HepG2 (cell line): ENCODE results near the gene TCFL5. TPM values are rescaled to one million over a fixed set of nuclear protein-coding genes. Genes with fewer than 3 reads are reported as not detected.
A peak's percentile ranks its signal among the peaks of the same experiment; 100 is the strongest.

ENCODE experiments used
- ATAC-seq: fragments of 200-7000 bp; cut with Tn5 transposase; 3 replicates; pipeline ENCODE4 v1.9.1; 2020; ENCODE audit warnings: mild to moderate bottlenecking, moderate library complexity
- BruUV-seq: library from RNA; stranded (reverse); fragments of 400-500 nt; replicated peaks from 2 replicates; lab custom pipeline; 2021; lab: Mats Ljungman, UMichigan
- CTCF ChIA-PET: fragments of 300-600 bp; formaldehyde crosslinking; extraction: SDS; loops from one replicate; lab custom pipeline; 2021; ENCODE audit warnings: low total read pairs, inconsistent platforms, low intra/inter-chr PET ratio; lab: Yijun Ruan, JAX
- POLR2A ChIA-PET: fragments of 350-600 bp; sonication (Branson Sonifier 250); formaldehyde crosslinking; loops from one replicate; lab custom pipeline; 2020; ENCODE audit warnings: antibody characterized with exemption, inconsistent platforms; lab: Yijun Ruan, JAX
- DNase-seq: peaks from one replicate; pipeline ENCODE4 v3.0.0-alpha.2; 2015; ENCODE audit warnings: low spot score
- FAIRE-seq: peaks from 3 replicates; lab custom pipeline; 2011; peaks lifted over from hg19 to GRCh38; lab: Jason Lieb, UNC
- H2AFZ ChIP-seq: one replicate; pipeline ENCODE4 v1.6.1; 2011; ENCODE audit warnings: low read length, inconsistent platforms
- H3K27ac ChIP-seq: fragments of 300-600 bp; 3 replicates; pipeline ENCODE4 v1.8.0; 2011; ENCODE audit warnings: mixed run types, mild to moderate bottlenecking, mixed read lengths, low read length, inconsistent platforms; ENCODE audit not compliant: insufficient read depth; ENCODE audit errors: extremely low read length
- H3K27me3 ChIP-seq, 2 experiments: fragments of 200-600 bp in 1 of 2; 2 replicates in 1 of 2; 3 replicates in 1 of 2; pipeline versions ENCODE4 v1.6.0 to v1.8.0; 2011; ENCODE audit warnings: low read length in 2 of 2, mild to moderate bottlenecking in 2 of 2, moderate library complexity in 2 of 2, inconsistent platforms in 1 of 2; ENCODE audit not compliant: insufficient read depth in 2 of 2, control insufficient read depth in 1 of 2
- H3K36me3 ChIP-seq, 2 experiments: fragments of 200-600 bp in 1 of 2; replicated peaks in 1 of 2; 2 replicates in 1 of 2; 3 replicates in 1 of 2; pipeline versions ENCODE4 v1.5.1 to v1.8.0; 2011; ENCODE audit warnings: low read length in 2 of 2, inconsistent platforms in 1 of 2; ENCODE audit not compliant: insufficient read depth in 2 of 2, control insufficient read depth in 1 of 2
- H3K4me1 ChIP-seq: 2 replicates; pipeline ENCODE4 v1.5.1; 2012; ENCODE audit warnings: low read length, inconsistent platforms; ENCODE audit not compliant: insufficient read depth
- H3K4me2 ChIP-seq: 2 replicates; pipeline ENCODE4 v1.6.0; 2011; ENCODE audit warnings: low read depth, low read length, inconsistent platforms
- H3K4me3 ChIP-seq, 3 experiments: fragments of 200-600 bp in 1 of 3; sonication (generic), shearing (Covaris generic) in 1 of 3; replicated peaks in 1 of 3; 2 replicates each; pipeline ENCODE4 v1.5.1; 2011 to 2016; ENCODE audit warnings: low read length in 3 of 3, inconsistent platforms in 2 of 3, low read depth in 2 of 3, mild to moderate bottlenecking in 2 of 3, control low read depth in 1 of 3, mixed read lengths in 1 of 3; ENCODE audit not compliant: insufficient read depth in 1 of 3
- H3K79me2 ChIP-seq: one replicate; pipeline ENCODE4 v1.6.1; 2011; ENCODE audit warnings: low read length, inconsistent platforms; ENCODE audit not compliant: insufficient read depth
- H3K9ac ChIP-seq: 2 replicates; pipeline ENCODE4 v1.6.0; 2011; ENCODE audit warnings: mild to moderate bottlenecking, low read depth, low read length, inconsistent platforms; ENCODE audit not compliant: insufficient read depth
- H3K9me3 ChIP-seq: 2 replicates; pipeline ENCODE4 v1.5.1; 2012; ENCODE audit warnings: mild to moderate bottlenecking, low read length
- H4K20me1 ChIP-seq: 2 replicates; pipeline ENCODE4 v1.6.0; 2011; ENCODE audit warnings: inconsistent platforms, mild to moderate bottlenecking, low read length, moderate library complexity; ENCODE audit not compliant: insufficient read depth
- ARNT2 ChIP-seq: sonication (generic); formaldehyde crosslinking; IDR thresholded peaks from 2 replicates; pipeline ENCODE4 v1.8.0; 2022; ENCODE audit warnings: mild to moderate bottlenecking, low read depth, missing genetic modification reagents, moderate library complexity
- ATF4 ChIP-seq, 2 experiments: fragments of 450-650 bp in 1 of 2; sonication (generic) in 1 of 2; formaldehyde crosslinking; IDR thresholded peaks; 2 replicates each; pipeline versions ENCODE4 v1.5.0 to v1.8.0; 2020 to 2022; ENCODE audit warnings: mild to moderate bottlenecking in 1 of 2, missing genetic modification reagents in 1 of 2
- BATF2 ChIP-seq: sonication (generic); formaldehyde crosslinking; IDR thresholded peaks from 2 replicates; pipeline ENCODE4 v1.8.0; 2022; ENCODE audit warnings: mild to moderate bottlenecking, missing genetic modification reagents, moderate library complexity
- DR1 ChIP-seq: sonication (generic); formaldehyde crosslinking; IDR thresholded peaks from 2 replicates; pipeline ENCODE4 v1.8.0; 2021; ENCODE audit warnings: mild to moderate bottlenecking, missing genetic modification reagents, inconsistent platforms
- E2F5 ChIP-seq: sonication (generic); formaldehyde crosslinking; conservative IDR thresholded peaks from 2 replicates; pipeline ENCODE4 v1.4.0; 2020; ENCODE audit warnings: missing genetic modification reagents
- PLRG1 ChIP-seq: fragments of 450-650 bp; conservative IDR thresholded peaks from 2 replicates; pipeline ENCODE4 v1.6.1; 2016
- PLSCR1 ChIP-seq: sonication (generic); formaldehyde crosslinking; IDR thresholded peaks from 2 replicates; pipeline ENCODE4 v1.5.0; 2020; ENCODE audit warnings: missing genetic modification reagents, mild to moderate bottlenecking, borderline replicate concordance
- TBX2 ChIP-seq: sonication (generic); formaldehyde crosslinking; IDR thresholded peaks from 2 replicates; pipeline ENCODE4 v1.5.0; 2020; ENCODE audit warnings: missing genetic modification reagents, mild to moderate bottlenecking, borderline replicate concordance
- TP53 ChIP-seq: sonication (generic); formaldehyde crosslinking; conservative IDR thresholded peaks from 2 replicates; pipeline ENCODE4 v1.4.0; 2020; ENCODE audit warnings: missing genetic modification reagents
- ZKSCAN5 ChIP-seq: sonication (generic); formaldehyde crosslinking; IDR thresholded peaks from 2 replicates; pipeline ENCODE4 v1.5.1; 2020; ENCODE audit warnings: mild to moderate bottlenecking, missing genetic modification reagents
- ZNF234 ChIP-seq: sonication (generic); formaldehyde crosslinking; conservative IDR thresholded peaks from 2 replicates; pipeline ENCODE4 v1.5.1; 2020; ENCODE audit warnings: mild to moderate bottlenecking, missing genetic modification reagents
- ZNF597 ChIP-seq: sonication (generic); formaldehyde crosslinking; IDR thresholded peaks from 2 replicates; pipeline ENCODE4 v1.5.0; 2020; ENCODE audit warnings: missing genetic modification reagents
- ZNF687 ChIP-seq: sonication (generic); formaldehyde crosslinking; IDR thresholded peaks from 2 replicates; pipeline ENCODE4 v1.5.1; 2020; ENCODE audit warnings: mild to moderate bottlenecking, missing genetic modification reagents, moderate library complexity
- ZNF850 ChIP-seq: sonication (generic); formaldehyde crosslinking; conservative IDR thresholded peaks from 2 replicates; pipeline ENCODE4 v1.9.0; 2021; ENCODE audit warnings: mild to moderate bottlenecking, missing genetic modification reagents
- WGBS: methylation state at CpG from one replicate; pipeline ENCODE4 v1.1.6; 2017; ENCODE audit warnings: low lambda C conversion rate; 5-methylcytosine and 5-hydroxymethylcytosine counted together
- in situ Hi-C: cut with HindIII; loops from 2 replicates; pipeline ENCODE4 v1.10.0; 2017; ENCODE audit warnings: low pct_unique_long_range_greater_than_20kb; ENCODE audit not compliant: extremely low pct_ligation_motif_present
- intact Hi-C: fragments of 100-400 bp; cut with micrococcal nuclease; formaldehyde crosslinking; loops from one replicate; pipeline ENCODE4 v1.10.0; 2022; ENCODE audit not compliant: unreplicated experiment
- polyA plus RNA-seq, 8 experiments: library from polyadenylated mRNA; depleted of rRNA in 3 of 8; stranded (reverse) in 7 of 8; unstranded in 1 of 8; fragments of >200 nt; fragmentation: Illumina TruSeq in 4 of 8; extraction: Trizol in 4 of 8; gene quantifications; 2 replicates each; pipeline versions ENCODE4 v1.2.1 to v1.2.3, GENCODE V29; 2011 to 2016; ENCODE audit warnings: low read depth in 4 of 8, missing spikeins in 1 of 8, mixed read lengths in 1 of 8; ENCODE audit not compliant: insufficient read depth in 1 of 8
- total RNA-seq, 5 experiments: library from RNA; depleted of rRNA; stranded (reverse); fragments of >200 nt; fragmentation: Illumina TruSeq; extraction: Trizol; gene quantifications; 2 replicates each; pipeline ENCODE4 v1.2.3, GENCODE V29; 2016; ENCODE audit warnings: low read depth in 1 of 5

The TCFL5 gene
- total and polyA plus RNA-seq, 2 of the 13 experiments (the other 11 are each of a cell fraction or from before 2014, with no cell fraction given), result 14.8 to 20.0 TPM

- DNase-seq (no peak), ATAC-seq (peak; percentile 10), FAIRE-seq (no peak)
- in situ Hi-C loops (no loop called here), intact Hi-C loops (loop anchor here (5.0 kb wide), 1 partner anchor 183 kb away; no protein-coding TSS in a partner anchor)
- H3K36me3 ChIP-seq, result peaks cover 38 to 44% of the 10 kb centered on the region in 2 experiments
- H3K27ac ChIP-seq, result peak overlapping the region; percentile 89
- H3K9me3 ChIP-seq, result no peaks in the 10 kb centered on the region
- H3K27me3 ChIP-seq, result no peaks in the 10 kb centered on the region
- H4K20me1 ChIP-seq, result peaks cover 15% of the 10 kb centered on the region; the same call in 1 of the 2 replicates
- H3K4me1 ChIP-seq, result peaks cover 48% of the 10 kb centered on the region
- peaks cover 24% of the 10 kb centered on the region for H3K79me2 ChIP-seq
- peak overlapping the region; percentile 89 for H3K4me2 ChIP-seq
- peak overlapping the region; percentile 82 to 100 (median 96) for H3K4me3 ChIP-seq
- TSS peak; percentile 66 for BruUV-seq
- CTCF ChIA-PET, result no interaction called here
- no peak overlapping the region for H2AFZ ChIP-seq
- peak overlapping the region; percentile 88 for H3K9ac ChIP-seq
- WGBS, result 3% methylated on average over 20 of the region's 58 CpGs
- POLR2A ChIA-PET, result interaction anchor here (1.0 to 6.6 kb wide), 10 partner anchors 11 to 182 kb away, joined by 3 to 110 read pairs (median 6); partner anchors contain the start of genes COL9A3 and MRGBP
- TF ChIP-seq ZKSCAN5 (CRISPR knock-in tag), result 0 out of 2 replicates have a peak, but pooled peaks have one; percentile 27
- 0 out of 2 replicates have a peak, but pooled peaks have one; percentile 4 for TF ChIP-seq BATF2
- TF ChIP-seq ZNF687, result no peak
- no peak for TF ChIP-seq PLSCR1
- TF ChIP-seq TP53 (CRISPR knock-in tag), result no peak
- TF ChIP-seq TBX2 (CRISPR knock-in tag), result no peak
- TF ChIP-seq ARNT2, result peak; percentile 6; the same call in 1 of the 2 replicates
- TF ChIP-seq ATF4 (CRISPR knock-in tag; IDR thresholded peaks at IDR 0.05), result no peak
- TF ChIP-seq ZNF234, result 0 out of 2 replicates have a peak, but pooled peaks have one; percentile 18
- TF ChIP-seq DR1 (CRISPR knock-in tag), result no peak; the same call in 1 of the 2 replicates
- TF ChIP-seq E2F5 (CRISPR knock-in tag), result 0 out of 2 replicates have a peak, but pooled peaks have one; percentile 48
- no peak for TF ChIP-seq PLRG1
- TF ChIP-seq ZNF597 (CRISPR knock-in tag), result no peak
- no peak for TF ChIP-seq ZNF850 (CRISPR knock-in tag)
Measured at GRCh38 chr20:62805155-62805710, 56.4 kb downstream of the TCFL5 start.
